NCI-H524 treated with DMSO at 0.1 percent for 48 hours (cell line): Measurements from ENCODE around the gene ME2.
A peak's percentile ranks its signal among the peaks of the same experiment; 100 is the strongest.
"Not testable (repeated sequence)": the region's sequence is repeated elsewhere in the genome, so short reads cannot be mapped to it uniquely, and the experiment has no call there.

ENCODE experiments used
- DNase-seq: peaks from one replicate; lab custom pipeline; 2025; lab: John Stamatoyannopoulos, UW

Gene ME2

GRCh38 chr18:50924372-50924771, 45.5 kb downstream of the ME2 start:
- DNase-seq = no peak

- DNase-seq = no peak
Observed at GRCh38 chr18:50926521-50926920, 47.6 kb downstream of the ME2 start.

GRCh38 chr18:50928551-50928950, 49.6 kb downstream of the ME2 start:
- no peak for DNase-seq

- DNase-seq = no peak
Observed at GRCh38 chr18:50933684-50934083, 54.8 kb downstream of the ME2 start.

DNA sequence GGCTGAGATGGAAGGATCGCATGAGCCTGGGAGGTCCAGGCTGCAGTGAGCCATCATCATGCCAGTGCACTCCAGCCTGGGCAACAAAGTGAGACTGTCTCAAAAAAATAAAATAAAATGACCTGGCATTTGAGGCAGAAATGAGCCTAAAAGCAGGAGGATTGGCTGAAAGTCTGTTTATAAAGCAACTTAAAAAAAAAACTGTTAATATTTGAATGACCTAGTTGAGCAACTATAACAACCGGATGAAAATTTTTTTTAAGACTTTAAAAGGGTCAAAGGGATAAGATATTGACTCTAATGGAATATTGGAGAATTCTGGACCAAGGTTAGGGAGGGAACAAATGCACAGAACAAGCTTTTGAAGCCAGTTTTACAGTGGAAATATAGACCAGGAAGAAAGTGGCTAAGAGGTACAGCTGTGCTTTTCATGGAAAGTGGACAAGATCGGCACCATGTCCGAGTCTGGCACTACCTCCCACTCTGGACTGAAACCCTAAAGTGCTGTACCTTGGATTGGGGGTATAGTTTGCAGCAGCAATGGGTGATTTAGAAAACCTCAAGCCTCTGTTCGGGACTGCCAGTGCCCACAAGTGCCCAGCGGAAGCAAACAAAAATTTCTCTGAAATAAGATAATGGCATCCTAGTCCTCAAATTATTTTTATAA, 55.8 kb downstream of the ME2 start:
- no peak for DNase-seq

DNA sequence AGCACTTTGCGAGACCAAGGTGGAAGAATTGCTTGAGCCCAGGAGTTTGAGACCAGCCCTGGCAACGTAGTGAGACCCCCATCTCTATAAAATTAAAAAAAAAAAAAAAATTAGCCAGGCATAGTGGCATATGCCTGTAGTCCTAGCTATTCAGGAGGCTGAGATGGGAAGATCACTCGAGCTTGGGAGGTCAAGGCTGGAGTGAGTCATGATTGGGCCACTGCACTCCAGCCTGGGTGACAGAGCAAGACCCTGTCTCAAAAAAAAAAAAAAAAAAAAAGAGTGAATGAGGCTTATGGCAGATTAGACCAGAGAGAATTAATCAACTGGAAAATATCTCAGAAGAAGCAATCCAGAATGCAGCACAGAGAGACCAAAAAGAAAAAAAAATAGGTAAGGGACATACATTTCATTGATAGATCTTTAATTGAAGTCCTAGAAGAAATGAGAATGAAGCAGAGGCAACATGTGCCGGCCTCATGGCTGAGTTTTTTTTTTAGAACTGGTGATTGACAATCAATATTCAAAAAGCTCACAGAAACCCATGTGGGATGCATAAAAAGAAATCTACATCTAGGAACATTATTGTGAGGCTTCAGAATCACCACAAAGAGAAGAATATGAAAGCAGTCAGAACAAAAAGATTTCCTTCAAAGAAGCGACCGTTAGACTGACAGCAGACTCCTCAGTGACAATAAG, 56.7 kb downstream of the ME2 start:
- no peak for DNase-seq

GRCh38 chr18:50937183-50937582, 58.3 kb downstream of the ME2 start:
- DNase-seq = no peak

GRCh38 chr18:50938912-50939311, 60.0 kb downstream of the ME2 start:
- no peak for DNase-seq

DNA sequence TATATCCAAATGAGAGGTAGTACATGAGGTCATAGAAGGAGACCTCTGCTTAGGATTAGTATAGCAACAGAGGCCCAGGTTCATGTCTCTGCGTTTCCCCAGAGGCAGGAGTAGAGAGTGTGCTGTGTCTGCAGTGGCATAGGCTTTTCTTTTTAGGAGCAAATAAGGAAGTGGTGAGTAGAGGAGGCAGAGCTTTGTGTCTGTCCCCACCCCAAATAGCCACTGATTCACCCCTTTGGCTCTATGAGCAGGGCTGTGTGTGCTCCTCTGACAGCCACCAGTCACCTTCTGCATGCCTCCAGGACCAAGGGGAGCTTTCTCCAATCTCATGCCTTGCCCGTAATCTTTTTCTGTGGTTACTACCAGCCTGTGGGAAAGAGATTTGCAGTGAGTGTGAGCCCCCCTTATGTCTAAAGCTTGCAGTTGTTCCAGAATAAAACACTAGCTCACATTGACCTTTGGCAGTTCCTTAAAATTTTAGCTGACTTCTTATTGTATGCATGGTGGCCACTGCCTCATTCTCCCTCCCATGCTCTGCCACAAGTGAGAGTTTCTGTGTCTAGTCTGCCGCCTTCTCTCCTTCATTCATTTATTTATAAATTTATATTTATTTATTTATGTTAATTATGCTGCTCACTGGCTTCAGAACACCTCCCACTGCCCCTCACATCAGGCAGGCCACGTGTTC, 65.5 kb downstream of the ME2 start:
- no peak for DNase-seq

DNA sequence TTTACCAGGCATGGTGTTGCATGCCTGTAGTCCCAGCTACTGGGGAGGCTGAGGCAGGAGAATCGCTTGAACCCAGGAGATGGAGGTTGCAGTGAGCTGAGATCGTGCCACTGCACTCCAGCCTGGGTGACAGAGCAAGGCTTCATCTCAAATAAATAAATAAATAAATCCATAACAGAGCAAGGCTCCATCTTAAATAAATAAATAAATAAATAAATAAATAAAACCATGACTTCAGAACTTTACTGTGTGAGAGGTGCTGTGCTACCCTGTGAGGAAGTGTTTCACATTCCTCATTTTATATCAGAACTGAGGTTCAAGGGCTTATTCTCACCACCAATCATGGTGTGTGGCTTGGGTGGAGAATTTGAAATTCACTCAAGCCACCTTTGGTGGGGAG, 67.0 kb downstream of the ME2 start:
- not testable (repeated sequence) for DNase-seq

- DNase-seq = no peak
Observed at GRCh38 chr18:50947899-50948298, 69.0 kb downstream of the ME2 start.

DNA sequence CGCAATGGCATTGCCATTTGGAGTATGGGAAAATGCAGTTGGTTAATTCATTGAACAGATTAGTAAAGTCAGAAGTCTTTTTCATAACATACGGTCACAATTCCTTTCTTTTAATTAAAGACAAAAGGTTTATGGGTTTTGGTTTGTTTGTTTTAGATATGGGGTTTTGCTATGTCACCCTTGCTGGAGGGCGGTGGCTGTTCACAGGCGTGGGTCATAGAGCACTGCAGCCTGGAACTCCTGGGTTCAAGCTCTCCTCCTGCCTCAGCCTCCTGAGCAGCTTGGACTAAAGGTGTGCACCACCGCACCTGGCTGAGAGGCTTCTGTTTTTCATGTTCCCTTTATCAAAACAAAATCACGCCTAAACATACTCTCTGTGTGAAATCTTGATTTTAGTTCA, 70.3 kb downstream of the ME2 start:
- no peak for DNase-seq

- no peak for DNase-seq
Observed at GRCh38 chr18:50950626-50951025, 71.7 kb downstream of the ME2 start.

DNA sequence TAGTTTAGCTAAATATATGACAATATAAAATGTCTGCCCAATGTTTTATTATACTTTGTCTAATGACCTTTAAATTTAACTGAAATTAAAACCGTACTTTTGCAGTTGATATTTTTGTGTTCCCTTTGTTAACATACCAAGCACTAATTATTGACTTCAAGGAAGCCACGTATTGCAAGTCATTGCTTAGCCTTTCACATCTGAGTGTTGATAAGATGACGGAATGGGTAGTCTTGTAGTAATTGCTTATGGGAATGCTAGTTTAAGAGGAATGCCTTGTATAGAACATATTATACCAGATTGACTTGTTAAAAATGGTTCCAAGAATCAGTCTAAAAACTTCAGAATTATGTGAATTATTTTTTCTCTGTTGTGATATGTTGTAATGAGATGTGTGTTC, 74.9 kb downstream of the ME2 start:
- DNase-seq = no peak

GRCh38 chr18:50955253-50955652, 76.3 kb downstream of the ME2 start:
- no peak for DNase-seq

- no peak for DNase-seq
Observed at GRCh38 chr18:50956116-50956515, 77.2 kb downstream of the ME2 start.

DNA sequence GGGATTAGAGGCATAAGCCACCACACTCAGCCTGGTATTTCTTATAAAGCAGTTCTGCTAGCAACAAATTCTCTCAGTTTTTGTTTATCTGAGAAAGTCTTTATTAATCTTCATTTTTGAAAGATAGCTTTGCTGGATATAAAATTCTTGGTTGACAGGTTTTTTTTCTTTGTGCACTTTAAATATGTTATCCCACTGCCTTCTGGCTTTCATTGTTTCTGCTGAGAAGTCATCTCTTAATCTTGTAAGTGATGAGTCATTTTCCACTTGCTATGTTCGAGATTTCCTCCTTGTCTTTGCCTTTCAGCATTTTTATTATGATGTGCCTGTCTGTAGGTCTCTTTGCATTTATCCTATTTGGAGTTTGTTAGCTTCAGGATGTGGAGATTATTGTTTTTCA, 83.1 kb downstream of the ME2 start:
- DNase-seq = no peak

DNA sequence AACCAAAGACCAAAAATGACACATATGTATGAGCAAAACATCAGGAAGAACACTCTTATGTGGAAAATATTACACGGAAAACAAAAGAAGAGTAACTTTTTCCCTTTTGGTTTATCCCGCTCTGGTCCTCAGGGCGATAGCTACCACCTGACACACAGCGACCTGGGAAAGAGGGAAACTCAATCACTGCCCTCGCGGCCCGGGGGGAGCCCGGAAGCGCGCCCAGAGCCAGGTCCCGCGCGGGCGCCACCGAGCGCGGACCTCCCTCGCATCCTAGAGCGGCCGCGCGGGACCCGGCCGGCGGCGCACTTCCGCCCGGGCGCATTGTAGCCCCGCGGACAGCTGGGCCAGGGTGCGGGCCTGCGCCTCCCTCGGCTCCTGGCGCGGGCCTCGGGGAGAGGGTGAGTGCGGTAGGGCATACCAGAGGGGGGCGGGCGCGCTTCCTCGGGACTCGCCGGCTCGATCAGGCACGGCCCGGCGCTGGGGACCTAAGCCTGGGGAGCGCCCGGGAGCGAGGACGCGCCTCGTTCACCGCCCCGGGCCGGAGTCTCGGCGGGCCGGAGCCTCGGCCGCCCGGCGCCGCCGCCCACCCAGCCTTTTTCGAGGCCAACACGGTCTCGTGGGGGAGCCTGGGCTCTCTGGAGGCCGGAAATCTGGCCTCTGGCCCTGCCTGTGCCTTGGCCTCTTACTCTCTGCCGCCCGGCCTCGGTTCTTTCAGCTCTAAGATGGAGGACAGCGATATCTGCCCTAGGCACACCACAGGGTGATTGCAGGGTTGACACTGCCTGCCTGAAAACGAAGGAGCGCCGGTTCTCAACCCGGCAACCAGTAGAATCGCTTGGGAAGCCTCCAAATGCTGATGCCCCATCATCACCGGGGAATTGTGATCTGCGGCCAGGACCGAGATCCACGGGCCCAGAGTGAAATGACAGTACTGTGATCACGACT, 89.1 kb downstream of the ME2 start, which contains the start of gene ELAC1:
Gene ELAC1 (plus strand): TSS at position 327 of the 948 bp plus-strand sequence. CDS start 6,365 bp downstream, outside the sequence.
- peak; percentile 32 for DNase-seq

DNA sequence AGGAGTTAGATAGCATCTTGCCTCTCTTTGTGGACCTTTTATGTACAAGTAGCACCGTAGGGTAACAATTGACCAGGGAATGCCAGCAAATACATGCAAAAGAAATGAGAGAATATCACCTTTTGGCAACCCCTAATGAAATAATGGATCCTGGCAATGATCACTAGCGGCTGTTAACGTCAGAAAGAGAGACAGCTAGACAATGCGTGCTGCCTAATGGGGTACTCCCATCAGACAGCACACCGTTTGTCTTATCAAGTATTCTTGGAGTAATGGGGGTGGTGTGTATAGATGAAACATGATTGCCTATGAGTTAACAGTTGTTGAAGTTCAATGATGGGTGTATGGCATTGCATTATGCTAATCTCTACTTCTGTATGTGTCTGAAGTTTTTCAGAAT, 90.5 kb downstream of the ME2 start:
- no peak for DNase-seq

DNA sequence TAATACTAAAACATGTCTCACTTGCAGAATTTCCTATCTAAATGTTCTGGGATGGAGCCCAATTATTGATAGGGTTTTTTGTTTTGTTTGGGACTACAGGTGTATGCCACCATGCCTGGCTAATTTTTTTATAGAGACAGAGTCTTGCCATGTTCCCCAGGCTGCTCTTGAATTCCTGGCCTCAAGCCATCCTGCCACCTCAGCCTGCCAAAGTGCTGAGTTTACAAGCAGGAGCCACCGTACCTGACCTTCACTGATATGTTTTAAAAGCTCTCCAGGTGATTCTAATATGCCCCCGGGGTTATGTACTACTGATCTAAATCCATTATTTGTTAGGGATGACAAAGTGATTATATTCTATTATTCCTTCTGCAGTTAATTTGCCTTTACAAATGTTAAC, 91.1 kb downstream of the ME2 start:
- no peak for DNase-seq

GRCh38 chr18:50972404-50972803, 93.5 kb downstream of the ME2 start:
- DNase-seq = not testable (repeated sequence)
